IPS-18c (cell line): Measurements from ENCODE around the gene TBXAS1.

Experiments
- H3K4me3 ChIP-seq: 2 replicates; pipeline ENCODE4 v1.7.0; 2013; ENCODE audit warnings: low read depth, mild to moderate bottlenecking, low read length, moderate library complexity; ENCODE audit not compliant: insufficient read depth
- H3K9me3 ChIP-seq: one replicate; pipeline ENCODE4 v1.6.1; 2013; ENCODE audit warnings: mild to moderate bottlenecking, low read length, moderate library complexity; ENCODE audit not compliant: control insufficient read depth, insufficient read depth

TBXAS1 gene

GRCh38 chr7:139829025-139829774 lies at the start of gene TBXAS1:
TBXAS1 (plus strand) TSS chr7:139829264; CDS start chr7:139829391, 127 bp downstream.
- no peak within 1 kb of the TSS for H3K4me3 ChIP-seq
- H3K9me3 ChIP-seq, result peaks cover 2% of the 10 kb centered on the region

- no peak overlapping the region for H3K4me3 ChIP-seq
- peaks cover 2% of the 10 kb centered on the region for H3K9me3 ChIP-seq
Measured at GRCh38 chr7:139782932-139783331, 46.1 kb upstream of the TBXAS1 start.

GRCh38 chr7:139783647-139784385 lies 45.2 kb upstream of the TBXAS1 start:
- H3K9me3 ChIP-seq, result no peaks in the 10 kb centered on the region
- no peak overlapping the region for H3K4me3 ChIP-seq

- Histone ChIP-seq H3K9me3 (no peaks in the 10 kb centered on the region), H3K4me3 (no peak overlapping the region)
Measured at GRCh38 chr7:139784648-139785047, 44.4 kb upstream of the TBXAS1 start.

GRCh38 chr7:139791316-139791715 lies 37.7 kb upstream of the TBXAS1 start:
- Histone ChIP-seq H3K9me3 (no peaks in the 10 kb centered on the region), H3K4me3 (no peak overlapping the region)

GRCh38 chr7:139797607-139798006 lies 31.5 kb upstream of the TBXAS1 start:
- Histone ChIP-seq H3K9me3 (no peaks in the 10 kb centered on the region), H3K4me3 (no peak overlapping the region)

- H3K9me3 ChIP-seq, result no peaks in the 10 kb centered on the region
- no peak overlapping the region for H3K4me3 ChIP-seq
Measured at GRCh38 chr7:139798221-139798620, 30.8 kb upstream of the TBXAS1 start.

- H3K9me3 ChIP-seq, result peaks cover 5% of the 10 kb centered on the region
- no peak overlapping the region for H3K4me3 ChIP-seq
Measured at GRCh38 chr7:139798892-139799291, 30.2 kb upstream of the TBXAS1 start.

- no peak overlapping the region for H3K4me3 ChIP-seq
- peaks cover 7% of the 10 kb centered on the region for H3K9me3 ChIP-seq
Measured at GRCh38 chr7:139799586-139799985, 29.5 kb upstream of the TBXAS1 start.

GRCh38 chr7:139804571-139804970 lies 24.5 kb upstream of the TBXAS1 start:
- peaks cover 7% of the 10 kb centered on the region for H3K9me3 ChIP-seq
- no peak overlapping the region for H3K4me3 ChIP-seq

GRCh38 chr7:139807009-139807408 lies 22.1 kb upstream of the TBXAS1 start:
- peaks cover 7% of the 10 kb centered on the region for H3K9me3 ChIP-seq
- H3K4me3 ChIP-seq, result no peak overlapping the region

- Histone ChIP-seq H3K4me3 (no peak overlapping the region), H3K9me3 (peaks cover 7% of the 10 kb centered on the region)
Measured at GRCh38 chr7:139808427-139808826, 20.6 kb upstream of the TBXAS1 start.

GRCh38 chr7:139808846-139809442 lies 20.1 kb upstream of the TBXAS1 start:
- H3K9me3 ChIP-seq, result peaks cover 2% of the 10 kb centered on the region
- H3K4me3 ChIP-seq, result no peak overlapping the region

- H3K9me3 ChIP-seq, result no peaks in the 10 kb centered on the region
- no peak overlapping the region for H3K4me3 ChIP-seq
Measured at GRCh38 chr7:139811066-139811465, 18.0 kb upstream of the TBXAS1 start.

- Histone ChIP-seq H3K9me3 (no peaks in the 10 kb centered on the region), H3K4me3 (no peak overlapping the region)
Measured at GRCh38 chr7:139813151-139813550, 15.9 kb upstream of the TBXAS1 start.

GRCh38 chr7:139813689-139814088 lies 15.4 kb upstream of the TBXAS1 start:
- Histone ChIP-seq H3K9me3 (no peaks in the 10 kb centered on the region), H3K4me3 (no peak overlapping the region)

- Histone ChIP-seq H3K4me3 (no peak overlapping the region), H3K9me3 (no peaks in the 10 kb centered on the region)
Measured at GRCh38 chr7:139817249-139817648, 11.8 kb upstream of the TBXAS1 start.

GRCh38 chr7:139820089-139820488 lies 9.0 kb upstream of the TBXAS1 start:
- H3K4me3 ChIP-seq, result no peak overlapping the region
- H3K9me3 ChIP-seq, result no peaks in the 10 kb centered on the region
